Measurements from ENCODE around the gene TEX54.

- TF ChIP-seq CTCF (conservative IDR thresholded peaks at IDR 0.05) (no peak), ZFX (IDR thresholded peaks at IDR 0.05) (no peak)
Observed at GRCh38 chr11:62842171-62842741, 9.6 kb upstream of the TEX54 start.
